HG03095 (cell line): ENCODE measurements around the gene NCAPG2.

Experiments used
- ATAC-seq: cut with Tn5 transposase; IDR thresholded peaks from one replicate; pipeline ENCODE4 v1.9.1; 2021; ENCODE audit warnings: moderate library complexity; ENCODE audit not compliant: unreplicated experiment

Gene NCAPG2

DNA sequence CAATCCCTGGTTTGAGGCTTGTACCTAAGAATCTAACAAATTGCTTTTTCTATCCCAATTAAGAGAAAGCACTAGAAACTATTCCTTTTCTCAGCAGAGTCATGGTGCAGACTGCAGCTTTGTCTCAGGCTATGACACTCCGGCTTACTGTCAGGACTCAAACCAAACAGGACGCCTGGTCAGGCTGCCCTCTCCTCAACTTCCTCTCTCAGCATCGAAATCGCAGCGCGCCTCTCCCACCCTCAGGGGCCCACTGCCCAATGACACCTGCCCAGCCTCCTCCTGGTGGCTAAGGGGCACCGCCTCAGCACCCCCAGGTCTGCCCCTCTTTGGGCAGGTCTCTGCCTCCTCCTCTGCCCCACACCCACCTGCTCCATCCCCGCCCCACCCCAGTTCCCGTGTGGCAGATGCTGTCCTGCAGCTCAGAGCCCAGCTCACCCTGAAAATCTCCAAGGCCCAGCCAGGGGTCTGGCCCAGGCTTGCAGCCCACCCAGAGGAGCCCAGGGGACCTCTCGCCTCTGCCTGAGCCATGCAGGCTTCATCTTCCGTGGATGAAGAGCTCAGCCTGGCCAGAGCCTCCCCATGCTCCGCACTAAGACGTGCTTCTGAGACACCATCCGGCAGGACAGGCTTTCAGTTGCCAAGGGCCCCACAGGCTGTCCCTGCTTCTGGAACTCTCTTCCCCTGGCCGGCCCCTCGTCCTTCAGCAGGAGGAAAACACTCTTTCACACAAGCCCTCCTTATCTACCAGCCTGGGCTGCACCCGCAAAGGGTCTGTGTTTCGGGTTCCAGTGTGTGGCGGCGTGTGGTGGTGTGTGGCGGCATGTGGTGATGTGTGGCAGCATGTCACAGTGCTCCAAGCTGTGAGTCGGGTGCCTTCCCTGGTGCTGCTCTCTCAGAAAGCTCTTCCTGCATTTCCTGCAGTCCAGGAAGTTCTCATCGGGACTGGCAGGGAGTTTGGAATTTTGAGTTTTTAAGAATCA, 100.5 kb downstream of the NCAPG2 start:
- peak; percentile 16 for ATAC-seq

DNA sequence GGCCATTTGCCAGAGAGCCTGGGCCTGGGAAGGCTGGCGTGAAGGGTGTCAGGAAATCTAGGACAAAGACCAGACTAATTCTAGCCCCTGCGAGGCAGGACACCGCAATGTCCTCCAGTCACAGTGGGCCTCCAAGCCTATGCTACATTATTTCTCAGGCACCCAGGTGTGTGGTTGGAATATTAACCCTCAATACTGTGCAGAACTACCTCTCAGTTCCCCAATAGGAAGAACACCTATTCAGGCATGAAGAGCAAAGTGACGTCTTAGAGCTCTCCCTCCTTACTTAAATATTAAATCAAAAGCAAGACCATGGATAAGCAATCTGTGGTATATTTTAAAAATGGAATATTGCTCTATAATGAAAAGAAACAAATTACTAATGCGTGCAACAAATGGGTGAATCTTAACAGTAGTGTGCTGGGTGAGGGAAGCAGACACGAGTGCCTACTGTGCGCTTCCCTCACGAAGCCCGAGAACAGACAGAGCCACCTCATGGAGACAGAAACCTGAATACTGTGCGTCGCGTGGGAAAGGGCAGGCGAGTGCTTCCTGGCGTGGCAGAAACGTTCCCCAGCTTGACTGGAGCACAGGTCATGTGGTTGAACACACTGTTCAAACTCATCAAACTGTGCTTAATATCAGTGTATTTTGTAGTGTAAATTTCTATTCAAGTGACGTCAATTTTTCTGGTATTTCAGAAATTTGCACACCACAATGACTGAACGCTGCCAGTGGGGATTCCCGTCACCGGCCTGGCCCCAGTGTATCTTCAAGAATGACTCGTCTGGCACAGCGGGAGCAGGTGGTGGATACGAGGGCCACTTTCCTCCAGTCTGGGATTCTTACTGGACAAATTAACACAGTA, 101.5 kb downstream of the NCAPG2 start:
- ATAC-seq = peak; percentile 64

GRCh38 chr7:158602041-158602440, 102.6 kb downstream of the NCAPG2 start:
- ATAC-seq = no peak

- ATAC-seq = no peak
Measured at GRCh38 chr7:158601090-158601489, 103.5 kb downstream of the NCAPG2 start.

GRCh38 chr7:158596745-158597144, 107.9 kb downstream of the NCAPG2 start:
- no peak for ATAC-seq

GRCh38 chr7:158596309-158596708, 108.3 kb downstream of the NCAPG2 start:
- ATAC-seq = no peak

- no peak for ATAC-seq
Measured at GRCh38 chr7:158595068-158595467, 109.5 kb downstream of the NCAPG2 start.

DNA sequence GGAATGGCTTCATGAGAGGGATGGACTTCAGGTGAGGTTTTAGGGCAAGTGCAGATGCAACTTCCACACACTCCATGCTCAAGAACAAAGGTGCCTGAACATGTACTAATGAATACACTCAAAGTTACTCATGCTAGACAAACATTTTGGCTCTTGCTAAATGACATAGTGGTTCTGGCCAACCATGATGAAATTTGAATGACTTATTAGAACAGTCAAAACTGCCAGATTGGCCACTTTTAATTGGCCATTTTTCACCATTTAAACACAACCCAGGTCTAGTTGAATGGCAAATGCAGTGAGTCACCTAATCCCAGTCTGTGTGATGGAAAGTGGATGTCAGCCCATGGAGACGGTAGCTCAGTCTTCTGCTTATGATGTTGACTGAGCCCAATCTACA, 112.1 kb downstream of the NCAPG2 start:
- ATAC-seq = no peak

DNA sequence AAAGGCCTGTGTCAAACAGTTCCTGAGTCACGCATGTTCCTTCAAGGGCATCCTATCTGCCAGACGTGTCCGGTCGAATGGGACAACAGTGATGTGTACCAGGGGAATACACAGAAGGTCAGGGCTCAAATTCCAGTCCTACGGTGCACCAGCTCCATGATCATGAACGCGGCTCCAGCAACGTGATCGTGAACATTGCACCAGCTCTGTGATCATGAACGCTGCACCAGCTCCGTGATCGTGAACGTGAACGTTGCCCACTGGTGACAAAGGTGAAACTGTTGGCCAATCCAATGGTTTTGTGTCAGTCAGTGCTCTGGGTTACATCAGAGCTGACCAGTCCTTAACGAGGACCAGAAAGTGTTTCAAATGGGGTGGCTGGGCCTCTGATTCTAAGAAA, 112.7 kb downstream of the NCAPG2 start:
- no peak for ATAC-seq

DNA sequence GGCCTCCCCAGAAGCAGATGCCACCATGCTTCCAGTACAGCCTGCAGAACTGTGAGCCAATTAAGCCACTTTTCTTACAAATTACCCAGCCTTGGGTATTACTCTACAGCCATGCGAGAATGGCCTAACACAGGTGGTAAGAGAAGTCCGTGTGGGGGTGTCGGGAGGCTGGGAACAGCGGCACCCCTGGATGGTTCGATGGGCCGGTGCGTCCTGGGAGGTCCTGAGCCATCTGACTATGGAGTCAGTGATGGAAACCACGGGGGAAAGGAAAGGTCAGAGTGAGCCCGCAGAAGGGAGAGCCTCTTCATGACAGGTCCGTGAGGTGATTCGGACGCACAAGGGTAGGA, 114.4 kb downstream of the NCAPG2 start:
- ATAC-seq = no peak

DNA sequence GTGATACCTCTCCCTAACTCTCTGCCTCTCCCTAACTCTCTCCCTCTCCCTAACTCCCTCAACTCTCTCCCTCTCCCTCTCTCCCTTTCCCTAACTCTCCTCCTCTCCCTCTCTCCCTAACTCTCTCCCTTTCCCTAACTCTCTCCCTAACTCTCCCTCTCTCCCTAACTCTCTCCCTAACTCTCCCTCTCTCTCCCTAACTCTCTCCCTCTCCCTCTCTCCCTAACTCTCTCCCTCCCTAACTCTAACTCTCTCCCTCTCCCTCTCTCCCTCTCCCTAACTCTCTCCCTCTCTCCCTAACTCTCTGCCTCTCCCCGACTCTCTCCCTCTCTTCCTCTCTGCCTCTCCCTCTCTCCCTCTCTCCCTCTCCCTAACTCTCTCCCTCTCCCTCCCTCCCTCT, 115.0 kb downstream of the NCAPG2 start:
- ATAC-seq = no peak

- ATAC-seq = no peak
Measured at GRCh38 chr7:158588878-158589442, 115.6 kb downstream of the NCAPG2 start.

DNA sequence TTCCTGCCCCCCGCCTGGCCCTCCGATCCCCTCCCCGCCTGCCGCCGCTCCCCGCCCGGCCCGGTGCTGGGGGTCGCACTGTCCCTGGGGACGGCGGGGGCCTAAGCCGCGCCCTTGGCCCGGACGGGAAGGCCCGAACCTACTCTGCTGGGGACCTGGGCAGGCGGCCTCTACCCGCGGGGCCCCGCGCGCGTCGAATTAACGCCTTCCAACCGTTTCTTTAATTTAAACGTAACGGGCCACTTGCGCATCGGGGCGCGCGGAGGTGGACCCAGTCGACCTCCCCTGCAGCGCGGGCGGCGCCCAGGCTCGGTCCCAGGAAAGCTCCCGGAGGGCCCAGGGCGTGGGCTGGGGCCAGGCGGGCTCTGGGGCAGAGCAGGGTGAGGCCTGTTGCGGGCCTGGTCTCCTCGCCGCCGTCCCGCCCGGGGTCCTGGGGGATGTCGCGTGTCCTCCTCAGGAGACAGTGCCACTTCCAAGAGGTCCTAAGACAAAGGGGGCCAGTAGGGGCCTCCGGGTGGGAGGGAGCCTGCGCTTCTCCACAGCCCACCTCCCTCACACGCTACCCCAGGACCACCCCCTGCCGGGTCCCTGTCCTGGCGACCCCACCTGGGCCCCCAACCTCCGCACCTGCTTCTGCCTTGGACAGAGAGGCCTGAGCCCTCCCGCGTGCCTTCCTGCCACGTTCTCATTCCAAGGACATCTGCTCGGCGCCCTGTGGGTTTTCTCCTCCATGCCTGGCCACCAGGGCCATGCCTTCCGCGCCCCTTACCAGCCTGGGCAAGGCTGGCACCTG, 116.3 kb downstream of the NCAPG2 start:
- no peak for ATAC-seq

DNA sequence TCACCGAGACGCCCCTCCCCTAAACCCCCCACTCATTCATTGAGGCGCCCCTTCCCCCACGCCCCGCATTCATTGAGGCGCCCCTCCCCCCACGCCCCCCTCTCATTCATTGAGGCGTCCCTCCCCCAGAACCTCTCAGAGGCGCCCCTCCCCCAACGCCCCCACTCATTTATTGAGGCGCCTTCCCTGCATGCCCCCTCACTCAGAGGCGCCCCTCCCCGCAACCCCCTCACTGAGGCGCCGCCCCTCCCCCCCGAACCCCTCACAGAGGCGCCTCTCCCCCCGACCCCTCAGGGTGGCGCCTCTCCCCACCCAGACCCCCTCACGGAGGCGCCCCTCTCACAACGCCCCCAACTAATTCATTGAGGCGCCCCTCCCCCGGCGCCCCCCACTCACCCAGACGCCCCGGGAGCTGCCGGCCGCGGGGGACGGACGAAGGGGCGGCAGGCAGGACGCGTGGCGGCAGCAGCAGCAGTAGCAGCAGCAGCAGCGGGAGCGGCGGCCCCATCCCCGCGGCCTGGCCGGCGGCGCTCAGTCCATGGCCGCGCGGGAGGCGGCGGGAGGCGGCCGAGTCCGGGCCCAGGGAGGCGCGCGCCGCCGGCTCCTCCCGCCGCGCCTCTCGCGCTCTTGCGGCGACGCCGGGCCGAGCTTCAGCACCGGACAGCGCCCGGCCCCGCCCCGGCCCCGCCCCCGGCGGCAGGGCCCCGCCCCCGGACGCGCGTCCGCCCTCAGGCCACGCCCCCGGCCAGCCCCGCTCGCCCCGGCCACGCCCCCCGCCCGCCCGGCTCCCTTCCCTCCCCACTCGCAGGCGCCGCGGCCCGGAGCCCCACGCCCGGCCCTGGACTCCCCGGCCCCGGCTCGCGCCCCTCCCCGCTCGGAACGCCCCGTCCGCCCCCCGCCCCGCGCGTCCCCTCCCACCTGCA, 117.2 kb downstream of the NCAPG2 start, which contains the start of gene PTPRN2:
TSS of gene PTPRN2 (minus strand) at position 662 of the 923 bp plus-strand sequence.
- peak; percentile 67 for ATAC-seq

DNA sequence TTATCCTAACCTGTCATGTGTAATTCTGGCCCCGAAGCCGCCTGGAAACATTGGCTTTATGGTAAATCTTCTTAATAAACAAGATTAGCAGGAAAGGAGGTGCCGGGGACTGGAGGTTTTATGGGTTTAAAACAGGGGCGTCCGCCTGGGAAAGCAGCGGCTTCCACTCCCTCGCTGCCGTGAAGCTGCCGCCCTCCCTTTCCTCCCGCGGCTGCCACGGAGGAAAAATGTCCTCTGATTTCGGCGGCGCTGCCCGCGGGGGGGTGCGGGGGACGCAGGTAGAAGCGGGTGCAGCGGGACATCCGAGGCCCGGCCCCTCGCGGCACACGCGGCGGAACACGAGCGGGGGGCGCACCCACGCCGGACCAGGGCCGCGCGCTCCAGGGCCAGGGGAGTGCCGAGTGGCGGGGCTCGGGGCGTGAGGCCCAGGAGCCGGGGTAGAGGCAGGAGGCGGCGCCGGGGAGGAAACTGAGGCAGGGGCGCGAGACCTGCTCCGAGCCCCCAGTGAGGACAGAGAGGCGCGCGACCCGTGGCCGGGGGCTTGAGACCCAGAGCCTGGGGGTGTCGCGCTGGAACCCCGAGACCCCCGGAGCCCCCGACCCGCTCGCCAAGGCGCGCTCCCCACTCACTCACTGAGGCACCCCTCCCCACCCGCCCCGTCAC, 118.0 kb downstream of the NCAPG2 start:
- no peak for ATAC-seq

GRCh38 chr7:158585721-158586498, 118.7 kb downstream of the NCAPG2 start:
- ATAC-seq = no peak

- no peak for ATAC-seq
Measured at GRCh38 chr7:158584407-158584806, 120.2 kb downstream of the NCAPG2 start.

DNA sequence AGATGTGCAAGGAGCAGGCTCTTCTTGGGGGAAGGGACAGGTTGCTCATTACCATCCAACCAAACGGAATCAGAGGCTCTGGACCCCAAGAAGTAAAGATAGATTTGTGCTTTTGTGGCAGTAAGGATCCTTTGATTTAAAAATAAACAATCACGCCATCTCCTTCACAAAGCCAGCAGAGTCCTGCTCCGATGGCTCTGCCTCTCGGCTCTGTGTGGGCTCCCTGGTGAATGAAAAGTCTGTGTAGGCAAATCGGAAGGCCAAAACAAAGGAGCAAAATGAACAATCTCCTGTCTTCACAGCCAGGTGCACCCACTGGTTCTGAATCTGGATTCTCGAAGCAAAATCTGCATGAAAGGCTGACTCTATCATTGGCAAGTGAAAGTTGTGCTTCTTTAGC, 120.8 kb downstream of the NCAPG2 start:
- no peak for ATAC-seq
